K562 (cell line): ENCODE data around the gene CORO6. TPM values are rescaled to one million over a fixed set of nuclear protein-coding genes. Genes with fewer than 3 reads are reported as not detected.
A peak's percentile ranks its signal among the peaks of the same experiment; 100 is the strongest.

Source experiments
- BMI1 ChIP-seq: fragments of 150-350 bp; IDR thresholded peaks from 2 replicates; pipeline ENCODE4 v1.6.1; 2014; ENCODE audit warnings: low read length
- CBX1 ChIP-seq: sonication (generic); IDR thresholded peaks from 2 replicates; pipeline ENCODE4 v1.6.1; 2016; ENCODE audit warnings: antibody characterized with exemption, low read depth, mild to moderate bottlenecking
- CHD4 ChIP-seq: fragments of 200-600 bp; sonication (generic); IDR thresholded peaks from 3 replicates; pipeline ENCODE4 v1.6.1; 2012; ENCODE audit warnings: low read depth, mild to moderate bottlenecking, mixed read lengths, low read length, inconsistent platforms; ENCODE audit not compliant: insufficient read depth, insufficient replicate concordance, poor library complexity, severe bottlenecking
- CREB3 ChIP-seq: fragments of 450-650 bp; conservative IDR thresholded peaks from 2 replicates; pipeline ENCODE4 v1.6.1; 2016; ENCODE audit warnings: missing genetic modification characterization, low read depth, mild to moderate bottlenecking, missing compliant biosample characterization, moderate library complexity
- DNMT1 ChIP-seq: fragments of 450-650 bp; IDR thresholded peaks from 2 replicates; pipeline ENCODE4 v1.6.1; 2016; ENCODE audit warnings: antibody characterized with exemption, mild to moderate bottlenecking
- E2F3 ChIP-seq: fragments of 250-450 bp; sonication (Bioruptor Pico); IDR thresholded peaks from 2 replicates; pipeline ENCODE4 v1.4.0; 2020; ENCODE audit warnings: mild to moderate bottlenecking
- ETS1 ChIP-seq: conservative IDR thresholded peaks from 2 replicates; pipeline ENCODE4 v1.6.1; 2011; ENCODE audit warnings: low read depth, mild to moderate bottlenecking, low read length; ENCODE audit not compliant: control insufficient read depth
- GMEB1 ChIP-seq: fragments of 250-450 bp; sonication (Bioruptor Pico); IDR thresholded peaks from 2 replicates; pipeline ENCODE4 v1.4.0; 2020; ENCODE audit warnings: mild to moderate bottlenecking
- IRF2 ChIP-seq: sonication (generic); formaldehyde crosslinking; IDR thresholded peaks from 2 replicates; pipeline ENCODE4 v1.8.1; 2022; ENCODE audit warnings: mild to moderate bottlenecking, missing genetic modification reagents
- JUN ChIP-seq, 2 experiments: sonication (generic) in 1 of 2; formaldehyde crosslinking in 1 of 2; IDR thresholded peaks; 2 replicates each; pipeline versions ENCODE4 v1.6.1 to v1.8.0; 2012 to 2022; ENCODE audit warnings: borderline replicate concordance in 2 of 2, mild to moderate bottlenecking in 2 of 2, improper control_type of control experiment in 1 of 2, low read depth in 1 of 2, low read length in 1 of 2, missing genetic modification reagents in 1 of 2
- KAT8 ChIP-seq: fragments of 450-650 bp; IDR thresholded peaks from 2 replicates; pipeline ENCODE4 v1.6.1; 2016; ENCODE audit warnings: low read depth, mild to moderate bottlenecking
- KDM5B ChIP-seq: fragments of 200-600 bp; sonication (generic); IDR thresholded peaks from 2 replicates; pipeline ENCODE4 v1.6.1; 2012; ENCODE audit warnings: low read depth, mild to moderate bottlenecking, moderate library complexity, low read length, control low read depth, inconsistent platforms; ENCODE audit not compliant: insufficient replicate concordance
- PCBP1 ChIP-seq: fragments of 200-400 bp; formaldehyde crosslinking; IDR thresholded peaks from 2 replicates; pipeline ENCODE4 v1.6.1; 2018; ENCODE audit warnings: mild to moderate bottlenecking, low read depth, low read length; ENCODE audit not compliant: poor library complexity, severe bottlenecking
- RBM34 ChIP-seq: fragments of 200-400 bp; formaldehyde crosslinking; IDR thresholded peaks from 2 replicates; pipeline ENCODE4 v1.6.1; 2018; ENCODE audit warnings: low read length, borderline replicate concordance; ENCODE audit not compliant: insufficient read depth
- SAP30 ChIP-seq: fragments of 200-600 bp; sonication (generic); IDR thresholded peaks from 2 replicates; pipeline ENCODE4 v1.6.1; 2012; ENCODE audit warnings: borderline replicate concordance, low read depth, mild to moderate bottlenecking, moderate library complexity, low read length, control low read depth, inconsistent platforms; ENCODE audit not compliant: insufficient read depth, poor library complexity, severe bottlenecking
- SMAD1 ChIP-seq: fragments of 150-350 bp; IDR thresholded peaks from 2 replicates; pipeline ENCODE4 v1.6.1; 2014; ENCODE audit warnings: low read length, low read depth; ENCODE audit not compliant: partially characterized antibody
- TGIF2 ChIP-seq: sonication (generic); formaldehyde crosslinking; IDR thresholded peaks from 2 replicates; pipeline ENCODE4 v1.8.1; 2022; ENCODE audit warnings: mild to moderate bottlenecking, missing genetic modification reagents, moderate library complexity
- THRAP3 ChIP-seq: fragments of 450-650 bp; IDR thresholded peaks from 2 replicates; pipeline ENCODE4 v1.6.1; 2016; ENCODE audit warnings: mild to moderate bottlenecking, inconsistent platforms, borderline replicate concordance
- TRIM25 ChIP-seq: fragments of 450-650 bp; IDR thresholded peaks from 2 replicates; pipeline ENCODE4 v1.7.0; 2016; ENCODE audit warnings: borderline replicate concordance
- XRCC4 ChIP-seq: IDR thresholded peaks from one replicate; pipeline ENCODE4 v1.6.1; 2011; ENCODE audit not compliant: insufficient read depth, insufficient read length; ENCODE audit errors: extremely low read depth
- ZNF668 ChIP-seq: fragments of 250-450 bp; sonication (Bioruptor Pico); IDR thresholded peaks from 2 replicates; pipeline ENCODE4 v1.8.0; 2022; ENCODE audit warnings: mild to moderate bottlenecking, inconsistent platforms
- polyA plus RNA-seq, 8 experiments: library from polyadenylated mRNA; depleted of rRNA in 4 of 8; stranded (reverse) in 5 of 8; unstranded in 3 of 8; fragments of >200 nt; fragmentation: Nextera tagmentation in 2 of 8; fragmentation: Illumina TruSeq in 1 of 8; extraction: Ambion mirVana in 2 of 8; extraction: Trizol in 1 of 8; gene quantifications; 2 replicates each; pipeline versions ENCODE4 v1.2.1 to v1.2.3, GENCODE V29; 2011 to 2014; ENCODE audit warnings: inconsistent platforms in 1 of 8, missing spikeins in 1 of 8
- total RNA-seq, 7 experiments: library from RNA; depleted of rRNA in 6 of 7; stranded (reverse); fragments of >200 nt in 6 of 7; fragmentation: Illumina TruSeq in 2 of 7; extraction: Trizol in 2 of 7; gene quantifications; 2 replicates each; pipeline versions ENCODE4 v1.2.1 to v1.2.3, GENCODE V29; 2011 to 2021; ENCODE audit warnings: low replicate concordance in 1 of 7

CORO6 gene
- total and polyA plus RNA-seq, 9 of the 15 experiments (the other 6 are each of a cell fraction or from before 2014, with no cell fraction given), result 0.04 to 11.9 (median 2.4) TPM

- TF ChIP-seq CREB3 (tag) (no peak), CBX1 (peak; percentile 71; the same call in 1 of the 2 replicates), TGIF2 (CRISPR knock-in tag) (no peak), GMEB1 (CRISPR knock-in tag) (no peak), E2F3 (no peak), KDM5B (no peak), PCBP1 (no peak), IRF2 (CRISPR knock-in tag) (no peak), JUN (IDR thresholded peaks at IDR 0.05; ENCODE audit: borderline replicate concordance, low read depth, low read length) (peak; percentile 26; the same call in 1 of the 2 replicates), JUN (CRISPR knock-in tag; IDR thresholded peaks at IDR 0.05; ENCODE audit: borderline replicate concordance) (no peak), TRIM25 (no peak), SAP30 (no peak), CHD4 (no peak), THRAP3 (no peak), XRCC4 (no peak), DNMT1 (no peak), RBM34 (no peak), SMAD1 (no peak), KAT8 (no peak), ETS1 (peak; percentile 28; the same call in 1 of the 2 replicates), BMI1 (no peak), ZNF668 (CRISPR knock-in tag) (no peak)
Measured at GRCh38 chr17:29617481-29618271, 5.0 kb downstream of the CORO6 start (continued).
